HepG2 (cell line): ENCODE data around the gene PEPD. TPM values are rescaled to one million over a fixed set of nuclear protein-coding genes. Genes with fewer than 3 reads are reported as not detected.

Experiments
- ASH2L ChIP-seq: fragments of 300-600, 200-600 bp; sonication (generic); IDR thresholded peaks from 2 replicates; pipeline ENCODE4 v1.7.0; 2017; ENCODE audit warnings: low read depth, mild to moderate bottlenecking, moderate library complexity, mixed read lengths, low read length; ENCODE audit not compliant: insufficient read length
- EP300 ChIP-seq, 3 experiments: sonication (generic) in 1 of 3; formaldehyde crosslinking in 1 of 3; IDR thresholded peaks; 2 replicates each; pipeline versions ENCODE4 v1.5.1 to v1.6.1; 2011 to 2020; ENCODE audit warnings: low read depth in 2 of 3, low read length in 2 of 3, borderline replicate concordance in 1 of 3, improper control_type of control experiment in 1 of 3, mild to moderate bottlenecking in 1 of 3, missing genetic modification reagents in 1 of 3, moderate library complexity in 1 of 3
- HIVEP1 ChIP-seq: sonication (generic); formaldehyde crosslinking; IDR thresholded peaks from 2 replicates; pipeline ENCODE4 v1.4.0; 2020; ENCODE audit warnings: mild to moderate bottlenecking, missing genetic modification reagents
- PATZ1 ChIP-seq: sonication (generic); formaldehyde crosslinking; IDR thresholded peaks from 2 replicates; pipeline ENCODE4 v1.4.0; 2020; ENCODE audit warnings: missing genetic modification reagents
- PAXIP1 ChIP-seq: sonication (generic); formaldehyde crosslinking; conservative IDR thresholded peaks from 2 replicates; pipeline ENCODE4 v1.4.0; 2020; ENCODE audit warnings: mild to moderate bottlenecking, missing genetic modification reagents, moderate library complexity
- PBX2 ChIP-seq: IDR thresholded peaks from 2 replicates; pipeline ENCODE4 v1.6.1; 2016; ENCODE audit warnings: control low read depth
- SNRNP70 ChIP-seq: fragments of 200-400 bp; formaldehyde crosslinking; IDR thresholded peaks from 2 replicates; pipeline ENCODE4 v1.6.1; 2017; ENCODE audit warnings: mild to moderate bottlenecking, low read depth, low read length, moderate library complexity
- TRIM22 ChIP-seq: fragments of 450-650 bp; IDR thresholded peaks from 2 replicates; pipeline ENCODE4 v1.6.1; 2017
- ZBTB4 ChIP-seq: sonication (generic); formaldehyde crosslinking; IDR thresholded peaks from 2 replicates; pipeline ENCODE4 v1.4.0; 2020; ENCODE audit warnings: missing genetic modification reagents, mild to moderate bottlenecking, borderline replicate concordance
- ZHX1 ChIP-seq: sonication (generic); formaldehyde crosslinking; IDR thresholded peaks from 2 replicates; pipeline ENCODE4 v1.8.1; 2022; ENCODE audit warnings: low read depth, mild to moderate bottlenecking, missing genetic modification reagents
- ZNF350 ChIP-seq: sonication (generic); formaldehyde crosslinking; IDR thresholded peaks from 2 replicates; pipeline ENCODE4 v1.4.0; 2020; ENCODE audit warnings: mild to moderate bottlenecking, low read depth, missing genetic modification reagents, borderline replicate concordance
- ZNF709 ChIP-seq: sonication (generic); formaldehyde crosslinking; IDR thresholded peaks from 2 replicates; pipeline ENCODE4 v1.5.0; 2020; ENCODE audit warnings: mild to moderate bottlenecking, missing genetic modification reagents
- polyA plus RNA-seq, 8 experiments: library from polyadenylated mRNA; depleted of rRNA in 3 of 8; stranded (reverse) in 7 of 8; unstranded in 1 of 8; fragments of >200 nt; fragmentation: Illumina TruSeq in 4 of 8; extraction: Trizol in 4 of 8; gene quantifications; 2 replicates each; pipeline versions ENCODE4 v1.2.1 to v1.2.3, GENCODE V29; 2011 to 2016; ENCODE audit warnings: low read depth in 4 of 8, missing spikeins in 1 of 8, mixed read lengths in 1 of 8; ENCODE audit not compliant: insufficient read depth in 1 of 8
- total RNA-seq, 5 experiments: library from RNA; depleted of rRNA; stranded (reverse); fragments of >200 nt; fragmentation: Illumina TruSeq; extraction: Trizol; gene quantifications; 2 replicates each; pipeline ENCODE4 v1.2.3, GENCODE V29; 2016; ENCODE audit warnings: low read depth in 1 of 5

The PEPD gene
- total and polyA plus RNA-seq, 2 of the 13 experiments (the other 11 are each of a cell fraction or from before 2014, with no cell fraction given): 60.7 to 75.1 TPM

GRCh38 chr19:33520844-33521479 is 629 bp downstream of the PEPD start (continued):
- TF ChIP-seq ZNF709 (CRISPR knock-in tag): 0 out of 2 replicates have a peak, but pooled peaks have one; percentile 28
- no peak for TF ChIP-seq HIVEP1
- TF ChIP-seq ZNF350 (CRISPR knock-in tag): no peak
- peak; percentile 14 for TF ChIP-seq ASH2L
- peak; percentile 33; the same call in 1 of the 2 replicates for TF ChIP-seq PAXIP1 (CRISPR knock-in tag)
- TF ChIP-seq PBX2 (CRISPR knock-in tag): no peak
- peak in 1 of 2 experiments; percentile 29; a peak in 1 of 4 replicates for TF ChIP-seq EP300 (IDR thresholded peaks at IDR 0.05; ENCODE audit: low read depth in 2 of 2, low read length in 2 of 2)
- TF ChIP-seq EP300 (CRISPR knock-in tag; IDR thresholded peaks at IDR 0.05; ENCODE audit: borderline replicate concordance): no peak
- peak; percentile 30; the same call in 1 of the 2 replicates for TF ChIP-seq PATZ1 (CRISPR knock-in tag)
- 0 out of 2 replicates have a peak, but pooled peaks have one; percentile 41 for TF ChIP-seq ZHX1 (CRISPR knock-in tag)
- no peak for TF ChIP-seq TRIM22
- TF ChIP-seq SNRNP70: no peak
- no peak for TF ChIP-seq ZBTB4 (CRISPR knock-in tag)
